Cardiac muscle cell (in vitro differentiated cells and primary cell): ENCODE results near the gene TSPAN14. TPM values are rescaled to one million over a fixed set of nuclear protein-coding genes. Genes with fewer than 3 reads are reported as not detected.

Experiments
- DNase-seq, 2 donors: peaks; one replicate each; pipeline versions ENCODE4 v3.0.0 to v3.0.0-alpha.2; 2010 to 2017; ENCODE audit warnings: low read depth in 1 of 2, low spot score in 1 of 2
- H3K27ac ChIP-seq: fragments of 200-600 bp; sonication (generic); 2 replicates; pipeline ENCODE4 v1.5.1; 2016
- H3K27me3 ChIP-seq: fragments of 200-600 bp; sonication (generic); 2 replicates; pipeline ENCODE4 v1.6.0; 2016; ENCODE audit warnings: control low read depth
- H3K36me3 ChIP-seq: fragments of 200-600 bp; sonication (generic); 2 replicates; pipeline ENCODE4 v1.5.1; 2016; ENCODE audit warnings: control low read depth
- H3K4me1 ChIP-seq: fragments of 200-600 bp; sonication (generic); 2 replicates; pipeline ENCODE4 v1.8.1; 2017; ENCODE audit warnings: low read depth, mild to moderate bottlenecking, mixed run types
- H3K4me3 ChIP-seq: fragments of 200-600 bp; sonication (generic); 2 replicates; pipeline ENCODE4 v1.5.1; 2016; ENCODE audit warnings: mild to moderate bottlenecking
- H3K9me3 ChIP-seq: fragments of 200-600 bp; sonication (generic); 2 replicates; pipeline ENCODE4 v1.5.1; 2017; ENCODE audit warnings: low read depth, mild to moderate bottlenecking, control low read depth
- polyA plus RNA-seq: library from polyadenylated mRNA; unstranded; fragments of >200 nt; fragmentation: Nextera tagmentation; extraction: Ambion mirVana; gene quantifications from 2 replicates; pipeline ENCODE4 v1.2.1, GENCODE V29; 2016
- total RNA-seq: library from RNA; depleted of rRNA; stranded (reverse); fragments of >200 nt; gene quantifications from 2 replicates; pipeline ENCODE4 v1.2.3, GENCODE V29; 2016
- TF ChIP-seq, protein P1 (sequence below): IDR thresholded peaks from 2 replicates; pipeline ENCODE4 v1.5.1; 2012; ENCODE audit warnings: low read depth, mild to moderate bottlenecking, low read length

TSPAN14 gene
- total and polyA plus RNA-seq, 2 experiments from 2014 or later = 31.6 to 55.1 TPM

DNA sequence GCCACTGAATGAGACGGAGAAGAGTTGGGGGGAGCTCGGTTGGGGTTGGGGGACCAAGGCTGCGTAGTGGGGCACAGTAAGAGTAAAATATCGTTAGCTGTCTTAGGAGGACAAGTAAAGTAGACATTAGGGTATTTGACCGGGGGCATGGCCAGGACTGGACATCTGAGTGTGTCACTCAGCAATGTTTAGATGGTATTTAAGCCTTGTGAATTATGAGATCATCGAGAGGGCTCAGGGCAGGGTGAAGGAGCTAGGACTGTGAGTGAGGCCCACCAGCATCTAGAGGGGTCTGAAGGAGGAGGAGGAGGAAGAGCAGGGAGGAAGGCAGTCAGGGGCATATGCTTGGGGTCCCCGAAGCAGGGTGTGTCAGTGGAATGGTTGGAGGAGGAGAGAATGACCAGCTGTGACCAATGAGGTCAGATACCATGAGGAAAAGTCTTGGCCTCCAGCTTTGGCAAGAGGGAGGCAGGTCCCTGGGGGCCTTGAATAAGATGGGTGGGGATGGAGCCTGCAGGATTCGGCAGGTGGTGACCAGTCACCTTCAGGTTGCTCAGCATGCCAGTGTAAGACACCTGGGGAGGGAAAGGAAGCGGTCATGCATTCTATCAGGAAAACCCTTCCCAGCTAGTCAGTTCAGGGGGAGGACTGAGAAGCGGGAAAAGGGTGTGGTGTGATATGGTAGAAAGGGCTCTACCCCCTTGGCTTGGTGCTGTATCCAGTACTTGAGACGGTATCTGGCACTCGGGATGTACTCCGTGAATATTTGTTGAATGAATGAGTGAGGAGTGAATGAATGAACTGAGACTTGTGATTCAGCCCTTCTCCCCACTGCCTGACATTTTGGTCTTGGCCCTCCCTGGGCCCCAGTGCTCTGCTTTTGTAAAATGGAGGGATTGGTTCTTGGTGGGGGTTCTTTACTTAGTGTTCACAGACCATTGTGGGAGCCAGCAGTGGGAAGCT lies 48.8 kb downstream of the TSPAN14 start:
- H3K9me3 ChIP-seq = no peaks in the 10 kb centered on the region
- no peaks in the 10 kb centered on the region for H3K36me3 ChIP-seq
- TF ChIP-seq, protein P1, sequence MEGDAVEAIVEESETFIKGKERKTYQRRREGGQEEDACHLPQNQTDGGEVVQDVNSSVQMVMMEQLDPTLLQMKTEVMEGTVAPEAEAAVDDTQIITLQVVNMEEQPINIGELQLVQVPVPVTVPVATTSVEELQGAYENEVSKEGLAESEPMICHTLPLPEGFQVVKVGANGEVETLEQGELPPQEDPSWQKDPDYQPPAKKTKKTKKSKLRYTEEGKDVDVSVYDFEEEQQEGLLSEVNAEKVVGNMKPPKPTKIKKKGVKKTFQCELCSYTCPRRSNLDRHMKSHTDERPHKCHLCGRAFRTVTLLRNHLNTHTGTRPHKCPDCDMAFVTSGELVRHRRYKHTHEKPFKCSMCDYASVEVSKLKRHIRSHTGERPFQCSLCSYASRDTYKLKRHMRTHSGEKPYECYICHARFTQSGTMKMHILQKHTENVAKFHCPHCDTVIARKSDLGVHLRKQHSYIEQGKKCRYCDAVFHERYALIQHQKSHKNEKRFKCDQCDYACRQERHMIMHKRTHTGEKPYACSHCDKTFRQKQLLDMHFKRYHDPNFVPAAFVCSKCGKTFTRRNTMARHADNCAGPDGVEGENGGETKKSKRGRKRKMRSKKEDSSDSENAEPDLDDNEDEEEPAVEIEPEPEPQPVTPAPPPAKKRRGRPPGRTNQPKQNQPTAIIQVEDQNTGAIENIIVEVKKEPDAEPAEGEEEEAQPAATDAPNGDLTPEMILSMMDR = no peak
- no peak for DNase-seq
- no peak overlapping the region for H3K27ac ChIP-seq
- no peak overlapping the region for H3K4me3 ChIP-seq
- H3K27me3 ChIP-seq = no peaks in the 10 kb centered on the region
- peaks cover 16% of the 10 kb centered on the region for H3K4me1 ChIP-seq

DNA sequence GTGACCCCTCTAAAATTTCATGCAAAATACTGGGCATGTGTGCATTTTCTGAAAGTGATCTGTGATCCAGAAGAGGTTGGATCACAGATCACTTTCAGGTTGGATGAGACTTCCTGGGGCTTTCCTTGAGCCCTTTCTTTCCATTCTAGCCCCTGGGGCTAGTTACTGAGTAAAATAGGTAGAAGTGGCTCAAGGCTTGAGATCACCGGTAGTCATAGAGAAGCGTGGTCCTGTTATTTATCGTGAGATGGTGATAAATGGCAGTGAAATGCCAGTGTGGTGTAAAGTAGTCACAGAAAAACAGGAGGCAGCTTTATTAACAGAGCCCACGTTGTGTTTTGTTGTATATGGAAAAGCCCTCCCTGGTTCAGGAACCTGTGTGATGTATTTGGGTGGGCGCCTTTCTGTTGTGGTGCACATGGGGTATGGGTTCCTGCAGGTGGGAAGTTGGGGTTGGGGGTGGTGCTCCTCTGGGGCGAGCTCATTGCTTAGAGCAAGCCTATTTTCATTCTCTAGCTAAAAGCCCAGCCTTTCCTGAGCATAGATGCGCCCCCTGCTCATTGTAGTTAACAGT lies 49.6 kb downstream of the TSPAN14 start:
- Histone ChIP-seq H3K4me1 (peaks cover 15% of the 10 kb centered on the region), H3K27ac (no peak overlapping the region), H3K4me3 (no peak overlapping the region), H3K9me3 (no peaks in the 10 kb centered on the region), H3K27me3 (no peaks in the 10 kb centered on the region), H3K36me3 (no peaks in the 10 kb centered on the region)
- DNase-seq = no peak
- TF ChIP-seq, protein P1 = no peak

DNA sequence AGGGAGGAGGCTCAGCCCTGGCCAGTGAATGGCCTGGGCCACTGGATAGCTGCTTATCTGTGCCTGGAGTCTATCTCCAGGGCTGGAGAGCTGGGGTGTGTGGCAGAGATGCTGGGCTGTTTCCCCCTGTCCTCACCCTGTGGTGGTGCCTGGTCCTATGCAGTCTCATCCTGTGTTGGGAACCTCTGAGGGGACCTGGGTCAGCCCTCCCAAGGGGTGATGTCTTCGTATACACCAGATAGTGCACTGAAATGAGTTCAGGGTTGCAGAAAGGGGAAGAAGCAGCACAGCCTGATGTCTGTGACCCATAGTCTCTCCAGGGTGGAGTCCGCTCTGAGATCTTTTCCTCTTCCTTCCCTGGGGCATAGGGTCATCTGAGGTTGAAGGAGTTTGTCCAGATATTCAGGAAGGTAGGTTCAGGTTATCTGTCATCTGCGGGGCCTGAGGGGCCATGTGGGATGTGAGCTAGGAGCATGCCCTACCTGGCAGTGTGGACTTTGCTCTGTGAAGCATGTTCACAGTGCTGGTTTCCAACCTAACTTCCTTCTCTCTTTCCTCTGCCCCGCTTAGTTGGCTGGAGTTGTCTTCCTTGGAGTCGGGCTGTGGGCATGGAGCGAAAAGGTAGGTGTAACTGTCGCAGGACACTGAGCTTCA lies 50.2 kb downstream of the TSPAN14 start:
- Histone ChIP-seq H3K9me3 (no peaks in the 10 kb centered on the region), H3K27ac (peak overlapping the region; percentile 17), H3K4me1 (peaks cover 10% of the 10 kb centered on the region), H3K4me3 (no peak overlapping the region), H3K36me3 (no peaks in the 10 kb centered on the region), H3K27me3 (no peaks in the 10 kb centered on the region)
- TF ChIP-seq, protein P1 = no peak
- peak in 1 of 2 donors; percentile 42 for DNase-seq

DNA sequence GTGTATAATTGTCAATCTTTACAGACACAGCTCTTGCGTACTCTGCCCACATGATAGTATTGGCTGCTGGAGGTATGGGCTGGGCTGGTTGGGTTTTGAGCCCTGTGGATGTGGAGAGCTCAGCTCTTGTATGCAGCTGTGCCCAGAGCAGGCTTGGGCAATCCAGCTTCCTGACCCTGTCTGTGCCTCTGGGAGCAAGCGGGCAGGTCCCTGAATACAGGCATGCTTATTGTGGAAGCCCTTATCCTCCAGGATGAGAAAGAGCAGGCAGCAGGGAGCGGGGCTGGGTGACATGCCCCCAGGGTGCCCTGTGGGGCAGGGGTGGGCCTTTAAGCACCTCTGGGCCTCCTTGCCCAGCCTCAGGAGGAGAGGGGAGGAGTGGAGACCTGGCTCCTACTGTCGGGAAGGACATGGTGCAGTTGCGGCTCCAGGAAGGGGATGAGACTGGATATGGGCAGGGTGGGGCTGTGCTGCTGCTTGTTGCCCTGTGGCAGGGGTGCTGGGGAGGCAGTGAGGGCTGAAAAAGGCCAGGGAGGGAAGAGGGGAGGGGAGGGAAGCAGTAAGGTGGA lies 50.9 kb downstream of the TSPAN14 start:
- Histone ChIP-seq H3K36me3 (no peaks in the 10 kb centered on the region), H3K9me3 (no peaks in the 10 kb centered on the region), H3K27ac (peak overlapping the region; percentile 17), H3K4me3 (no peak overlapping the region), H3K4me1 (peaks cover 10% of the 10 kb centered on the region), H3K27me3 (no peaks in the 10 kb centered on the region)
- DNase-seq = no peak
- TF ChIP-seq, protein P1 = no peak

DNA sequence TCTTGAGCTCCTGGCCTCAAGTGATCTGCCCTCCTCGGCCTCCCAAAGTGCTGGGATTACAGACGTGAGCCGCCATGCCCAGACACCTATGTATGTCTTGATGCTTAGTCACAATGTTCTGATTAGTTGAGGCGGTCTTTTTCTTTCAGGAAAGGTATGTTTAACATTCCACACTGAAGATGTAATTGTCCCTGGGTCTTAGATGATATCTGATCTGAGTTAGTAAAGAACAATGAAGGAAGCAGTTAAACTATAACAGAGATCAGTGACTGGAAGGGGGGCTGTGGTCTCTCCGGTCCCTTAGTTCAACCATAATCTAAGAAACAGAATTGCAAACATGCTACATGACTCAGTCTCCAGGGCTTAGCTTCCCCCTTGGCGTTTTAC lies 52.1 kb downstream of the TSPAN14 start:
- Histone ChIP-seq H3K27ac (no peak overlapping the region), H3K4me1 (peaks cover 10% of the 10 kb centered on the region)
- DNase-seq = no peak

More for the DNA sequence above, 52.1 kb downstream of the TSPAN14 start:
- TF ChIP-seq, protein P1 = no peak
- Histone ChIP-seq H3K4me3 (no peak overlapping the region), H3K27me3 (no peaks in the 10 kb centered on the region), H3K9me3 (no peaks in the 10 kb centered on the region), H3K36me3 (no peaks in the 10 kb centered on the region)
